Measurements from ENCODE around the gene DEAF1.
A peak's percentile ranks its signal among the peaks of the same experiment; 100 is the strongest.

DNA sequence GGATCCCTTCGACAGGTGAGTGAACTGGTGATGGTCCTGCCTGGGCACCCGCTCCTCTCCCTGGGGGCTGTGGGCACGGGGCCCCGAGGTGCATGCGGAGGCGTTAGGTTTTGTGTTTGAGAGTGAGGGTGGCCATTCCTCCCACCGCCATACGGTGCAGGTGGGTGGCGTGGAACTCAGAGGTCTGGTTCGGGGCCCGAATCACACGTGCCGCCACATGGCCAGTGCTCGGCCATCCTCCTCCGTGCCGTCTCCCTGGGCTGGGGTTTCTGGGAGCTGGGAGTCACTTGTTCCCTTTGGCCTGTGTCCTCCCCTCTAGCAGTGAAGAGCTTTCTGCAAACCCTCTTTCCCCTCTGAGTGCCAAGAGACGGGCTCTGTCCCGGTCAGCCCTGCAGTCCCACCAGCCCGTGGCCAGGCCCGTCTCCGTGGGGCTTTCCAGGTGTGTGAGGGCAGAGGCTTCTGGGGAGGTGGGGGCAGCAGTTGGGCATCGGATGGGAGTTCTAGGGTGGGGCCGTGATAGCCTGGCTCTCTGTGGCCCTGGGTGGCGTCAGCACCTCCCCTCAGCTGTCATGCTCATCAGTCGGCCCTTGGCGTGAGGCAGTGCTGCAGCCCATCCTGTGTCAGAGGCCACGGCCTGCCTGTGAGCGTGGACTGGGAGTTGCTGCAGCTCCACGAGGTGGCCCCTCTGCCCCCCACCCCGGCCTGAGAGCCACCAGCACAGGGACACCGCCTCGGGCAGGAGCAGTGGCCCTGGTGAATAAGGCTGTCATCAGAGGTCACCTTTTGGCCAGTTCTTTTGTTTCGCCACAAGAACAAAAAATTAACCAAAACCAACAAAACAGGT is 89.5 kb downstream of the DEAF1 start:
- TF ChIP-seq ZNF778 (CRISPR knock-in tag; IDR thresholded peaks at IDR 0.05) (no peak), FOXJ3 (CRISPR knock-in tag; IDR thresholded peaks at IDR 0.05) (no peak), TSC22D4 (tag; IDR thresholded peaks at IDR 0.05) (no peak), NFIX (CRISPR knock-in tag; IDR thresholded peaks at IDR 0.05; ENCODE audit: low read depth) (no peak), ZNF124 (CRISPR knock-in tag; IDR thresholded peaks at IDR 0.05) (no peak), CBFB (CRISPR knock-in tag; IDR thresholded peaks at IDR 0.05) (no peak), POLR2G (IDR thresholded peaks at IDR 0.05; ENCODE audit: low read depth, low read length) (0 out of 2 replicates have a peak, but pooled peaks have one; percentile 23), ZBTB8A (IDR thresholded peaks at IDR 0.05; ENCODE audit: partially characterized antibody) (no peak), RFX5 (IDR thresholded peaks at IDR 0.05; ENCODE audit: low read depth, low read length) (no peak), TAL1 (IDR thresholded peaks at IDR 0.05) (no peak), ZNF175 (CRISPR knock-in tag; IDR thresholded peaks at IDR 0.05; ENCODE audit: low read depth) (no peak), GATA2 (CRISPR knock-in tag; IDR thresholded peaks at IDR 0.05) (no peak)
- TF ChIP-seq, protein P1, sequence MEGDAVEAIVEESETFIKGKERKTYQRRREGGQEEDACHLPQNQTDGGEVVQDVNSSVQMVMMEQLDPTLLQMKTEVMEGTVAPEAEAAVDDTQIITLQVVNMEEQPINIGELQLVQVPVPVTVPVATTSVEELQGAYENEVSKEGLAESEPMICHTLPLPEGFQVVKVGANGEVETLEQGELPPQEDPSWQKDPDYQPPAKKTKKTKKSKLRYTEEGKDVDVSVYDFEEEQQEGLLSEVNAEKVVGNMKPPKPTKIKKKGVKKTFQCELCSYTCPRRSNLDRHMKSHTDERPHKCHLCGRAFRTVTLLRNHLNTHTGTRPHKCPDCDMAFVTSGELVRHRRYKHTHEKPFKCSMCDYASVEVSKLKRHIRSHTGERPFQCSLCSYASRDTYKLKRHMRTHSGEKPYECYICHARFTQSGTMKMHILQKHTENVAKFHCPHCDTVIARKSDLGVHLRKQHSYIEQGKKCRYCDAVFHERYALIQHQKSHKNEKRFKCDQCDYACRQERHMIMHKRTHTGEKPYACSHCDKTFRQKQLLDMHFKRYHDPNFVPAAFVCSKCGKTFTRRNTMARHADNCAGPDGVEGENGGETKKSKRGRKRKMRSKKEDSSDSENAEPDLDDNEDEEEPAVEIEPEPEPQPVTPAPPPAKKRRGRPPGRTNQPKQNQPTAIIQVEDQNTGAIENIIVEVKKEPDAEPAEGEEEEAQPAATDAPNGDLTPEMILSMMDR (IDR thresholded peaks at IDR 0.05 in 2 of 3, conservative IDR thresholded peaks at IDR 0.05 in 1 of 3; ENCODE audit: insufficient read depth in 2 of 3, low read depth in 1 of 3, low read length in 3 of 3): no peak
